B cell (primary cell): ENCODE measurements around the gene KCNE1. TPM values are rescaled to one million over a fixed set of nuclear protein-coding genes. Genes with fewer than 3 reads are reported as not detected.
"Not testable (repeated sequence)": the region's sequence is repeated elsewhere in the genome, so short reads cannot be mapped to it uniquely, and the experiment has no call there.

Experiments
- ATAC-seq: fragments of 200-7000 bp; cut with Tn5 transposase; one replicate; pipeline ENCODE4 v1.10.0; 2021; ENCODE audit warnings: low read depth, mild to moderate bottlenecking, moderate number of reproducible peaks, moderate library complexity
- CTCF ChIA-PET: fragments of 350-600 bp; sonication (Branson Sonifier 250); formaldehyde crosslinking; loops from one replicate; lab custom pipeline; 2021; ENCODE audit warnings: antibody characterized with exemption, inconsistent platforms; lab: Charles Lee
- POLR2A ChIA-PET: fragments of 350-600 bp; sonication (Branson Sonifier 250); formaldehyde crosslinking; loops from one replicate; lab custom pipeline; 2021; ENCODE audit warnings: antibody characterized with exemption; lab: Charles Lee
- DNase-seq: peaks from one replicate; pipeline ENCODE4 v3.0.0; 2013
- H2AFZ ChIP-seq: 2 replicates; pipeline ENCODE4 v1.6.1; 2012; ENCODE audit warnings: mild to moderate bottlenecking, low read depth, low read length; ENCODE audit not compliant: insufficient read depth, poor library complexity, severe bottlenecking
- H3K27ac ChIP-seq, 2 donors: 1 replicate in 1 of 2; 2 replicates in 1 of 2; pipeline ENCODE4 v1.5.1; 2012 to 2013; ENCODE audit warnings: low read length in 2 of 2, mild to moderate bottlenecking in 2 of 2, moderate library complexity in 1 of 2
- H3K27me3 ChIP-seq, 4 experiments: fragments of 200-600 bp in 1 of 4; sonication (generic) in 1 of 4; replicated peaks in 1 of 4; 1 replicate in 2 of 4; 2 replicates in 2 of 4; pipeline versions ENCODE4 v1.6.1 to v1.7.0; 2013 to 2016; ENCODE audit warnings: low read length in 3 of 4, mild to moderate bottlenecking in 2 of 4, mixed read lengths in 1 of 4, moderate library complexity in 1 of 4; ENCODE audit not compliant: insufficient read depth in 4 of 4, control insufficient read depth in 3 of 4; ENCODE audit errors: control extremely low read depth in 1 of 4
- H3K36me3 ChIP-seq, 2 experiments: replicated peaks in 1 of 2; 1 replicate in 1 of 2; 2 replicates in 1 of 2; pipeline versions ENCODE4 v1.6.1 to v1.7.1; 2013; ENCODE audit warnings: low read length in 1 of 2; ENCODE audit not compliant: insufficient read depth in 2 of 2, control insufficient read depth in 1 of 2; ENCODE audit errors: control extremely low read depth in 1 of 2, extremely low read depth in 1 of 2
- H3K4me1 ChIP-seq, 2 donors: fragments of 200-600 bp in 1 of 2; sonication (generic) in 1 of 2; 1 replicate in 1 of 2; 2 replicates in 1 of 2; pipeline versions ENCODE4 v1.5.1 to v1.6.1; 2013 to 2017; ENCODE audit warnings: low read length in 2 of 2; ENCODE audit not compliant: control insufficient read depth in 2 of 2, insufficient read depth in 2 of 2
- H3K4me2 ChIP-seq: replicated peaks from 2 replicates; pipeline ENCODE3; 2012; ENCODE audit warnings: mild to moderate bottlenecking, low read depth, low read length; ENCODE audit not compliant: poor library complexity, severe bottlenecking
- H3K4me3 ChIP-seq, 5 experiments: fragments of 200-600 bp in 1 of 5; sonication (generic) in 1 of 5; 1 replicate in 3 of 5; 2 replicates in 2 of 5; pipeline versions ENCODE4 v1.5.1 to v1.7.0; 2011 to 2016; ENCODE audit warnings: low read length in 4 of 5, mild to moderate bottlenecking in 4 of 5, low read depth in 2 of 5, control low read depth in 1 of 5, moderate library complexity in 1 of 5; ENCODE audit not compliant: insufficient read depth in 1 of 5; ENCODE audit errors: control extremely low read depth in 1 of 5, extremely low read depth in 1 of 5
- H3K79me2 ChIP-seq: fragments of 200-600 bp; sonication (generic); one replicate; pipeline ENCODE4 v1.6.0; 2016; ENCODE audit warnings: low read length; ENCODE audit not compliant: control insufficient read depth, insufficient read depth
- H3K9ac ChIP-seq: fragments of 200-600 bp; sonication (generic); 2 replicates; pipeline ENCODE4 v1.6.1; 2017; ENCODE audit warnings: mild to moderate bottlenecking, low read length, moderate library complexity
- H3K9me3 ChIP-seq, 3 donors: one replicate each; pipeline versions ENCODE4 v1.6.1 to v1.7.1; 2013; ENCODE audit warnings: low read length in 2 of 3; ENCODE audit not compliant: control insufficient read depth in 2 of 3, insufficient read depth in 1 of 3; ENCODE audit errors: control extremely low read depth in 1 of 3
- H4K20me1 ChIP-seq: 2 replicates; pipeline ENCODE4 v1.6.0; 2012; ENCODE audit warnings: mild to moderate bottlenecking, low read length; ENCODE audit not compliant: insufficient read depth, control insufficient read depth, poor library complexity, severe bottlenecking
- H3K27ac Mint-ChIP-seq: one replicate; pipeline ENCODE4 v1.8.0; 2021; ENCODE audit warnings: mixed read lengths
- H3K27me3 Mint-ChIP-seq: one replicate; pipeline ENCODE4 v1.8.0; 2021; ENCODE audit warnings: mixed read lengths
- H3K4me1 Mint-ChIP-seq: one replicate; pipeline ENCODE4 v1.8.0; 2021; ENCODE audit warnings: mixed read lengths
- H3K4me3 Mint-ChIP-seq: one replicate; pipeline ENCODE4 v1.8.0; 2021; ENCODE audit warnings: mixed read lengths
- H3K9me3 Mint-ChIP-seq: one replicate; pipeline ENCODE4 v1.8.0; 2022; ENCODE audit warnings: mixed read lengths; ENCODE audit not compliant: insufficient read depth
- EZH2 ChIP-seq: IDR thresholded peaks from 2 replicates; pipeline ENCODE4 v1.6.1; 2012; ENCODE audit warnings: borderline replicate concordance, low read depth, mild to moderate bottlenecking, moderate library complexity, low read length; ENCODE audit not compliant: insufficient read depth, poor library complexity, severe bottlenecking
- WGBS: methylation state at CpG from one replicate; pipeline ENCODE4 v1.1.5; 2013; ENCODE audit warnings: missing lambda C conversion rate; ENCODE audit not compliant: insufficient coverage; 5-methylcytosine and 5-hydroxymethylcytosine counted together
- intact Hi-C: fragments of 100-400 bp; cut with micrococcal nuclease; formaldehyde crosslinking; loops from one replicate; pipeline ENCODE4 v1.10.0; 2022
- polyA plus RNA-seq: library from polyadenylated mRNA; depleted of rRNA; stranded (reverse); fragments of >200 nt; gene quantifications from 2 replicates; pipeline ENCODE4 v1.2.3, GENCODE V29; 2012
- total RNA-seq, 2 donors: library from RNA; stranded (reverse); fragments of 120-200 nt in 1 of 2; gene quantifications; 1 replicate in 1 of 2; 2 replicates in 1 of 2; pipeline versions ENCODE4 v1.2.3 to v1.2.4, GENCODE V29; 2013 to 2022
- TF ChIP-seq, protein P1 (sequence below): fragments of 200-600 bp; IDR thresholded peaks from one replicate; pipeline ENCODE4 v1.8.0; 2022; ENCODE audit warnings: antibody characterized with exemption, mild to moderate bottlenecking

KCNE1 gene
- total and polyA plus RNA-seq, 2 donors (not counting 1 experiment from before 2014, with no cell fraction given): 0.10 to 0.17 TPM

DNA sequence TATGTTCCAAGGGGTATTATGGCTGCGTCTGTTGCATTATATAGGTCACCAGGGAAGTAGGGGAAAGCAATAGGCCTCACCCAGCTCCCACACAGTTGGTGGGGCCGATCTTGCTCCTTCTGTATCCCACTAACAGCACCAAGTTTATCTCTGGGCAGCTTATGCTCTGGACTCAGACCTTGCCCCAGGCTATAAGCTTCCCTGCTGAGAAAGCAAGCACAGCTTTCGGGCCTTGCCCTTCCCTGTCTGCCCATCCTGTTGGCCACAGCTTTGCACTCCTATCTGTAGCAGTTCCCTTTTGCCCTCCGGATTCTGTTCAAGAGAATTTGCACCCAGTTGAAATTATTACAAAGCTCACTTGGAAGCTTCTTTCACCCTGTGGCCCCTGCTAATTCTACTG is 12.9 kb downstream of the KCNE1 start:
- Mint-ChIP-seq H3K4me1 (no peaks in the 10 kb centered on the region), H3K9me3 (peaks cover 24% of the 10 kb centered on the region), H3K27ac (no peak overlapping the region), H3K4me3 (no peak overlapping the region), H3K27me3 (peaks cover 37% of the 10 kb centered on the region)
- no peak overlapping the region for H2AFZ ChIP-seq
- ChIA-PET POLR2A (no interaction called here), CTCF (no interaction called here)
- H3K27ac ChIP-seq: no peak overlapping the region
- H3K9ac ChIP-seq: no peak overlapping the region
- H3K4me2 ChIP-seq: no peak overlapping the region
- H3K79me2 ChIP-seq: no peaks in the 10 kb centered on the region
- H3K36me3 ChIP-seq: no peaks in the 10 kb centered on the region
- H4K20me1 ChIP-seq: no peaks in the 10 kb centered on the region
- peaks cover 0 to 17% (median 13%) of the 10 kb centered on the region in 3 donors for H3K9me3 ChIP-seq
- intact Hi-C loops: no loop called here
- DNase-seq (no peak), ATAC-seq (no peak)
- H3K4me1 ChIP-seq: no peaks in the 10 kb centered on the region
- WGBS: 95% methylated on average over 4 of the region's 4 CpGs
- no peak overlapping the region for H3K4me3 ChIP-seq
- TF ChIP-seq EZH2: no peak
- TF ChIP-seq, protein P1, sequence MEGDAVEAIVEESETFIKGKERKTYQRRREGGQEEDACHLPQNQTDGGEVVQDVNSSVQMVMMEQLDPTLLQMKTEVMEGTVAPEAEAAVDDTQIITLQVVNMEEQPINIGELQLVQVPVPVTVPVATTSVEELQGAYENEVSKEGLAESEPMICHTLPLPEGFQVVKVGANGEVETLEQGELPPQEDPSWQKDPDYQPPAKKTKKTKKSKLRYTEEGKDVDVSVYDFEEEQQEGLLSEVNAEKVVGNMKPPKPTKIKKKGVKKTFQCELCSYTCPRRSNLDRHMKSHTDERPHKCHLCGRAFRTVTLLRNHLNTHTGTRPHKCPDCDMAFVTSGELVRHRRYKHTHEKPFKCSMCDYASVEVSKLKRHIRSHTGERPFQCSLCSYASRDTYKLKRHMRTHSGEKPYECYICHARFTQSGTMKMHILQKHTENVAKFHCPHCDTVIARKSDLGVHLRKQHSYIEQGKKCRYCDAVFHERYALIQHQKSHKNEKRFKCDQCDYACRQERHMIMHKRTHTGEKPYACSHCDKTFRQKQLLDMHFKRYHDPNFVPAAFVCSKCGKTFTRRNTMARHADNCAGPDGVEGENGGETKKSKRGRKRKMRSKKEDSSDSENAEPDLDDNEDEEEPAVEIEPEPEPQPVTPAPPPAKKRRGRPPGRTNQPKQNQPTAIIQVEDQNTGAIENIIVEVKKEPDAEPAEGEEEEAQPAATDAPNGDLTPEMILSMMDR: no peak
- H3K27me3 ChIP-seq: peaks cover 0 to 12% (median 0%) of the 10 kb centered on the region in 4 experiments

DNA sequence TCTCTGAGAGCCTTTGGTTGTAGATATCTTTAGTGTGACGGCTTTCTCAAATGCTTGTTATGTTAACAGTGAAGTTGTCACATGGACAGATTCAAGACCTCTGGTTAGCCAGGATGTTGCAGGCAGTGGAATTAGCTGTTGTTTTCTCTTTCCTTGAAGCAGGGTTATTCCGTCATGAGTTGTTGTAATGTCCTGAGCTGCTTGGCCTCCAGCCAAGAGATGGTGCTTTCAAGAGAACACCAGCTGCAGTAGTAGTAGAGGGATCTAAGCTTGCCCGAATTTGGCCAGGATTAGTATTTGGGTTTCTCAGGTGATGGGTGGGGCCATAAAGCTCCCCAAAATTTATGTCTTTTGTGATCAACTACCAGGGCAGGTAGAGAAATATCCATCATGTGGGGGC is 13.4 kb downstream of the KCNE1 start:
- Histone ChIP-seq H3K4me2 (no peak overlapping the region), H3K4me3 (no peak overlapping the region), H4K20me1 (no peaks in the 10 kb centered on the region), H3K9me3 (peaks cover 0 to 17% (median 13%) of the 10 kb centered on the region in 3 donors), H3K4me1 (no peaks in the 10 kb centered on the region), H3K9ac (no peak overlapping the region), H2AFZ (no peak overlapping the region), H3K79me2 (no peaks in the 10 kb centered on the region), H3K36me3 (no peaks in the 10 kb centered on the region), H3K27ac (no peak overlapping the region), H3K27me3 (peaks cover 0 to 7% (median 0%) of the 10 kb centered on the region in 4 experiments)
- intact Hi-C loops: no loop called here
- Mint-ChIP-seq H3K27me3 (peaks cover 32% of the 10 kb centered on the region), H3K4me1 (no peaks in the 10 kb centered on the region), H3K4me3 (no peak overlapping the region), H3K27ac (no peak overlapping the region), H3K9me3 (peaks cover 24% of the 10 kb centered on the region)
- 91% methylated on average over 3 of the region's 3 CpGs for WGBS
- CTCF ChIA-PET: no interaction called here
- POLR2A ChIA-PET: no interaction called here
- ATAC-seq (no peak), DNase-seq (no peak)
- TF ChIP-seq, protein P1: no peak
- no peak for TF ChIP-seq EZH2

DNA sequence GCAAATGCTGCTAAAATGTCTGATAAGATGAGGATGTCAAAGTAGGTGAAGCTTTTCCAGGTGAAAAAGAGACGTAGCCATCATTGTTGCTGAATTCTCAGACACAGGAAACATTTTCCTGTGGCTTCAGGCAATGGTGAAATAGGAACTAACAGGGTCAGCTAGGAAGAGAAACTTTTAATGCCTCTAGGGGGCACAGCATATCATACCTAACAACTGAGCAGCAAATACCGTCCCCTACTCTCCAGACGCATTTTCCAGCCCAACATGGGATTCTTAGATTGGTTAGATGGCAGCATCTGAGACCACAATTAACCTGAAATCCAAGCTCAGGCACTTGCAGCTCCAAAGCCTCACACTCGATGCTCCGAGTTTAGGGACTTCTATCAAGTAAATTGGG is 28.2 kb downstream of the KCNE1 start:
- H4K20me1 ChIP-seq, CTCF ChIA-PET, POLR2A ChIA-PET: not testable (repeated sequence)

More for the DNA sequence above, 28.2 kb downstream of the KCNE1 start:
- H3K4me3 Mint-ChIP-seq, H3K27me3 Mint-ChIP-seq, intact Hi-C loops, ATAC-seq, H3K9me3 Mint-ChIP-seq, H3K27me3 ChIP-seq, H3K9me3 ChIP-seq, H3K27ac Mint-ChIP-seq, H2AFZ ChIP-seq, H3K27ac ChIP-seq, H3K36me3 ChIP-seq, H3K4me1 ChIP-seq, DNase-seq, H3K4me3 ChIP-seq, H3K4me2 ChIP-seq, H3K9ac ChIP-seq, H3K4me1 Mint-ChIP-seq, H3K79me2 ChIP-seq: not testable (repeated sequence)
- WGBS: no CpG with 5 or more reads among the region's 5 CpGs
